Testis (tissue), 2 donors: ENCODE results near the gene ADPRS.

Experiments
- CTCF ChIP-seq, 3 experiments: fragments of 450-650 bp in 2 of 3; fragments of 200-600 bp in 1 of 3; sonication (generic) in 1 of 3; IDR thresholded peaks; one replicate each; pipeline ENCODE4 v1.5.1; 2016 to 2019; ENCODE audit warnings: antibody characterized with exemption in 3 of 3, mild to moderate bottlenecking in 2 of 3, moderate library complexity in 1 of 3
- POLR2A ChIP-seq: fragments of 450-650 bp; IDR thresholded peaks from one replicate; pipeline ENCODE4 v1.6.1; 2017; ENCODE audit warnings: antibody characterized with exemption, mild to moderate bottlenecking, moderate library complexity

DNA sequence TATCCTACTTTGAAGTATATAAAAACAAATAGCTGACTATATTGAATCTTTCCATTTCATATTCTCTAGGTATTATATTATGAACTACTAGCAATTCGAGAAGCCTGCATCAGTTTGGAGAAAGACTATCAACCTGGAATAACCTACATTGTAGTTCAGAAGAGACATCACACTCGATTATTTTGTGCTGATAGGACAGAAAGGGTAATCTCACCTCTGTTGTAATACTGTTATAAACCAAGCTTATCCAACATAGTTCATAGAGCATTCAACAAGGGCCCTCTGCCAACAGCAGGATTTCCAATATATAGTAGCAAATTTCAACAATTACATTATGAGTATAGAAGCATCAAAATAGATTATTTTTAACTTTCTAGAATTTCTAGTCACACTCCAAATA lies 48.5 kb upstream of the ADPRS start:
- TF ChIP-seq CTCF (IDR thresholded peaks at IDR 0.05) (no peak), POLR2A (no peak)
